HG03064 (cell line): ENCODE results near the gene CHM.
"Not testable (repeated sequence)": the region's sequence is repeated elsewhere in the genome, so short reads cannot be mapped to it uniquely, and the experiment has no call there.

Experiments used
- ATAC-seq: cut with Tn5 transposase; IDR thresholded peaks from one replicate; pipeline ENCODE4 v1.9.1; 2021; ENCODE audit warnings: low read depth; ENCODE audit not compliant: unreplicated experiment

Gene CHM

GRCh38 chrX:86047174-86047935 lies at the start of gene CHM:
Gene CHM, minus strand, starts transcription at chrX:86047558. Its CDS starts 26 bp downstream, at chrX:86047532.
- peak; percentile 99 for ATAC-seq

- ATAC-seq, result no peak
Measured at GRCh38 chrX:86078650-86079049, 31.3 kb upstream of the CHM start.

- no peak for ATAC-seq
Measured at GRCh38 chrX:86066998-86067397, 19.6 kb upstream of the CHM start.

- ATAC-seq, result no peak
Measured at GRCh38 chrX:86061407-86061806, 14.0 kb upstream of the CHM start.

- ATAC-seq, result no peak
Measured at GRCh38 chrX:86051741-86052140, 4.4 kb upstream of the CHM start.

GRCh38 chrX:86047936-86048280 lies 550 bp upstream of the CHM start:
- ATAC-seq, result no peak

GRCh38 chrX:86044216-86044615 lies 3.1 kb downstream of the CHM start:
- no peak for ATAC-seq

- ATAC-seq, result no peak
Measured at GRCh38 chrX:86039625-86040568, 7.5 kb downstream of the CHM start.

- no peak for ATAC-seq
Measured at GRCh38 chrX:86033385-86033784, 14.0 kb downstream of the CHM start.

GRCh38 chrX:86028681-86029080 lies 18.7 kb downstream of the CHM start:
- ATAC-seq, result no peak

GRCh38 chrX:86023811-86024210 lies 23.5 kb downstream of the CHM start:
- ATAC-seq, result no peak

GRCh38 chrX:86021652-86022289 lies 25.6 kb downstream of the CHM start:
- ATAC-seq, result no peak

- ATAC-seq, result no peak
Measured at GRCh38 chrX:86016139-86016538, 31.2 kb downstream of the CHM start.

- ATAC-seq, result not testable (repeated sequence)
Measured at GRCh38 chrX:86014959-86015358, 32.4 kb downstream of the CHM start.

- ATAC-seq, result no peak
Measured at GRCh38 chrX:86014421-86014820, 32.9 kb downstream of the CHM start.

GRCh38 chrX:86013792-86014191 lies 33.6 kb downstream of the CHM start:
- no peak for ATAC-seq

- ATAC-seq, result no peak
Measured at GRCh38 chrX:86012188-86012587, 35.2 kb downstream of the CHM start.

- not testable (repeated sequence) for ATAC-seq
Measured at GRCh38 chrX:86009803-86010202, 37.6 kb downstream of the CHM start.

- not testable (repeated sequence) for ATAC-seq
Measured at GRCh38 chrX:86007891-86008290, 39.5 kb downstream of the CHM start.

GRCh38 chrX:86002076-86002896 lies 45.1 kb downstream of the CHM start:
- no peak for ATAC-seq
